ENCODE measurements around the gene ADAMTS2.

DNA sequence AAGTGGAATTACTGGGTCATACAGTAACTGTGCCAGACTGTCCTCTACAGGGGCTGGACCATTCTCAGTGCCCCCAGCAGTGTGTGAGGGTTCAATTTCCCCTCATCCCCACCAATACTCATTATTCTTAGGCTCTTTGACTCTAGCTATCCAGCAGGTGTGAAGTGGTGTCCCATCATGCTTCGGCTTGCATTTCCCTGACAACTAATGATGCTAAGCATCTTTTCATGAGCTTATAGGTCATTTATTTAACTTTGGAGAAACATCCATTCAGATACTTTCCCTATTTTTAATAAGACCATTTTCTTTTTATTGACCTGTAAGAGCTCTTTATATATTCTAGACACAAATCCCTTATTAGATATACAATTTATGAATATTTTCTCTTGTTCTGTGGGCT lies 63.6 kb downstream of the ADAMTS2 start:
- no peak for TF ChIP-seq FOSL1 (IDR thresholded peaks at IDR 0.05; ENCODE audit: insufficient read depth, low read depth, low read length)
- TF ChIP-seq CTCF (IDR thresholded peaks at IDR 0.05; ENCODE audit: control extremely low read depth in 1 of 3, insufficient read depth in 1 of 3, low read depth in 1 of 3, low read length in 3 of 3) = no peak
- no peak for TF ChIP-seq CBX5 (IDR thresholded peaks at IDR 0.05; ENCODE audit: low read depth, low read length)
- no peak for TF ChIP-seq SIN3A (conservative IDR thresholded peaks at IDR 0.05 in 1 of 2, IDR thresholded peaks at IDR 0.05 in 1 of 2; ENCODE audit: low read depth in 1 of 2, low read length in 2 of 2)
- no peak for TF ChIP-seq TAF1 (IDR thresholded peaks at IDR 0.05; ENCODE audit: low read depth, low read length)
- no peak for TF ChIP-seq POLR2A (IDR thresholded peaks at IDR 0.05; ENCODE audit: control extremely low read depth in 1 of 2, low read depth in 2 of 2, low read length in 2 of 2)
- TF ChIP-seq BRCA1 (IDR thresholded peaks at IDR 0.05; ENCODE audit: low read depth, low read length) = no peak
- no peak for TF ChIP-seq ZNF274 (IDR thresholded peaks at IDR 0.05; ENCODE audit: borderline replicate concordance, extremely low read depth, low read length)
- no peak for TF ChIP-seq EGR1 (IDR thresholded peaks at IDR 0.05; ENCODE audit: borderline replicate concordance, low read depth, low read length)
